IMR-90 (cell line): ENCODE data around the gene APLF. TPM values are rescaled to one million over a fixed set of nuclear protein-coding genes. Genes with fewer than 3 reads are reported as not detected.

Experiments
- ATAC-seq: fragments of 200-7000 bp; cut with Tn5 transposase; 2 replicates; pipeline ENCODE4 v1.9.1; 2020; ENCODE audit warnings: low read depth, mild to moderate bottlenecking, moderate library complexity
- BruUV-seq: library from RNA; stranded (reverse); fragments of 400-500 nt; replicated peaks from 2 replicates; lab custom pipeline; 2021; lab: Mats Ljungman, UMichigan
- CTCF ChIA-PET: fragments of 300-600 bp; formaldehyde crosslinking; extraction: SDS; loops from one replicate; lab custom pipeline; 2021; ENCODE audit warnings: antibody characterized with exemption; lab: Yijun Ruan, JAX
- POLR2A ChIA-PET: fragments of 300-600 bp; sonication (Branson Sonifier 250); formaldehyde crosslinking; loops from one replicate; lab custom pipeline; 2022; ENCODE audit warnings: antibody characterized with exemption; ENCODE audit not compliant: unreplicated experiment; lab: Charles Lee
- DNase-seq: peaks from one replicate; pipeline ENCODE4 v3.0.0; 2013
- H2AFZ ChIP-seq: replicated peaks from 2 replicates; pipeline ENCODE3; 2013; ENCODE audit warnings: low read length, mild to moderate bottlenecking; ENCODE audit not compliant: poor library complexity
- H2AK5ac ChIP-seq: 2 replicates; pipeline ENCODE4 v1.6.1; 2013; ENCODE audit warnings: low read depth, low read length, inconsistent platforms
- H2AK9ac ChIP-seq: replicated peaks from 2 replicates; pipeline ENCODE3; 2013; ENCODE audit warnings: mild to moderate bottlenecking, low read depth, low read length, moderate library complexity; ENCODE audit not compliant: poor library complexity
- H2BK120ac ChIP-seq: 2 replicates; pipeline ENCODE4 v1.6.1; 2013; ENCODE audit warnings: low read depth, low read length, inconsistent platforms
- H2BK15ac ChIP-seq: 3 replicates; pipeline ENCODE4 v1.6.1; 2013; ENCODE audit warnings: low read depth, low read length, inconsistent platforms
- H2BK20ac ChIP-seq: 2 replicates; pipeline ENCODE4 v1.6.1; 2013; ENCODE audit warnings: low read depth, mild to moderate bottlenecking, inconsistent platforms, low read length, moderate library complexity
- H2BK5ac ChIP-seq: 2 replicates; pipeline ENCODE4 v1.6.1; 2013; ENCODE audit warnings: mild to moderate bottlenecking, low read depth, low read length, inconsistent platforms; ENCODE audit not compliant: poor library complexity, severe bottlenecking
- H3K14ac ChIP-seq: replicated peaks from 2 replicates; pipeline ENCODE4 v1.6.1; 2013; ENCODE audit warnings: low read depth, low read length, inconsistent platforms
- H3K18ac ChIP-seq: 2 replicates; pipeline ENCODE4 v1.6.1; 2013; ENCODE audit warnings: low read depth, low read length, control low read depth
- H3K23ac ChIP-seq: 2 replicates; pipeline ENCODE4 v1.6.1; 2013; ENCODE audit warnings: low read depth, low read length, inconsistent platforms
- H3K27ac ChIP-seq: 2 replicates; pipeline ENCODE4 v1.5.1; 2013; ENCODE audit warnings: mild to moderate bottlenecking, control low read depth, low read length; ENCODE audit not compliant: insufficient read depth
- H3K27me3 ChIP-seq: 2 replicates; pipeline ENCODE4 v1.6.1; 2013; ENCODE audit warnings: low read length; ENCODE audit not compliant: control insufficient read depth, insufficient read depth
- H3K36me3 ChIP-seq: 2 replicates; pipeline ENCODE4 v1.6.1; 2013; ENCODE audit warnings: low read length, mixed read lengths; ENCODE audit not compliant: control insufficient read depth, insufficient read depth
- H3K4ac ChIP-seq: 2 replicates; pipeline ENCODE4 v1.6.1; 2013; ENCODE audit warnings: low read depth, low read length, inconsistent platforms
- H3K4me1 ChIP-seq: 2 replicates; pipeline ENCODE4 v1.6.1; 2013; ENCODE audit warnings: low read length, mixed read lengths; ENCODE audit not compliant: control insufficient read depth, insufficient read depth
- H3K4me2 ChIP-seq: 2 replicates; pipeline ENCODE4 v1.6.1; 2013; ENCODE audit warnings: low read depth, mild to moderate bottlenecking, control low read depth, low read length, moderate library complexity
- H3K4me3 ChIP-seq: 2 replicates; pipeline ENCODE4 v1.5.1; 2013; ENCODE audit warnings: low read depth, mild to moderate bottlenecking, control low read depth, low read length, moderate library complexity; ENCODE audit not compliant: insufficient read depth
- H3K56ac ChIP-seq: 2 replicates; pipeline ENCODE4 v1.6.1; 2013; ENCODE audit warnings: low read length, inconsistent platforms; ENCODE audit not compliant: insufficient read depth; ENCODE audit errors: extremely low read depth
- H3K79me1 ChIP-seq, 2 experiments: 2 replicates each; pipeline ENCODE4 v1.6.1; 2013; ENCODE audit warnings: low read length in 2 of 2, inconsistent platforms in 1 of 2, low read depth in 1 of 2
- H3K9ac ChIP-seq: 2 replicates; pipeline ENCODE4 v1.6.1; 2013; ENCODE audit warnings: low read depth, low read length, control low read depth
- H3K9me1 ChIP-seq: 2 replicates; pipeline ENCODE4 v1.6.1; 2013; ENCODE audit warnings: low read length, inconsistent platforms; ENCODE audit not compliant: insufficient read depth
- H3K9me3 ChIP-seq: 2 replicates; pipeline ENCODE4 v1.6.1; 2013; ENCODE audit warnings: low read length; ENCODE audit not compliant: control insufficient read depth, insufficient read depth
- H4K20me1 ChIP-seq: 2 replicates; pipeline ENCODE4 v1.6.1; 2013; ENCODE audit warnings: low read length, inconsistent platforms; ENCODE audit not compliant: insufficient read depth
- H4K5ac ChIP-seq: 2 replicates; pipeline ENCODE4 v1.6.1; 2013; ENCODE audit warnings: mild to moderate bottlenecking, low read depth, low read length, control low read depth
- H4K8ac ChIP-seq, 2 experiments: 2 replicates each; pipeline ENCODE4 v1.6.1; 2013; ENCODE audit warnings: low read depth in 2 of 2, low read length in 2 of 2, control low read depth in 1 of 2, inconsistent platforms in 1 of 2
- H4K91ac ChIP-seq: 2 replicates; pipeline ENCODE4 v1.6.1; 2013; ENCODE audit warnings: low read depth, low read length, inconsistent platforms; ENCODE audit not compliant: insufficient read depth
- BHLHE40 ChIP-seq: fragments of 150-350 bp; IDR thresholded peaks from 2 replicates; pipeline ENCODE4 v1.6.1; 2016; ENCODE audit warnings: mild to moderate bottlenecking, low read depth, low read length
- MAZ ChIP-seq: IDR thresholded peaks from 2 replicates; pipeline ENCODE4 v1.6.1; 2012; ENCODE audit warnings: low read depth, mild to moderate bottlenecking, low read length, improper control_type of control experiment, moderate library complexity, borderline replicate concordance
- MXI1 ChIP-seq: IDR thresholded peaks from 2 replicates; pipeline ENCODE4 v1.6.1; 2012; ENCODE audit warnings: low read depth, mild to moderate bottlenecking, low read length, moderate library complexity, borderline replicate concordance
- SMC3 ChIP-seq: fragments of 150-350 bp; IDR thresholded peaks from 2 replicates; pipeline ENCODE4 v1.6.1; 2016; ENCODE audit warnings: low read depth, mild to moderate bottlenecking, antibody characterized with exemption, low read length, moderate library complexity
- WGBS, 2 experiments: methylation state at CpG; one replicate each; pipeline versions ENCODE4 v1.1.5 to v1.1.7; 2013; ENCODE audit warnings: missing lambda C conversion rate in 2 of 2; ENCODE audit not compliant: insufficient read length in 1 of 2; ENCODE audit errors: extremely low coverage in 2 of 2; 5-methylcytosine and 5-hydroxymethylcytosine counted together
- dilution Hi-C: fragments of 300-500 bp; cut with HindIII; formaldehyde crosslinking; loops from one replicate; pipeline ENCODE4 v1.14.3; 2018; ENCODE audit warnings: low sequenced_read_pairs; ENCODE audit not compliant: unreplicated experiment
- in situ Hi-C: fragments of 300-500 bp; cut with MboI; formaldehyde crosslinking; loops from 3 replicates; pipeline ENCODE4 v1.14.3; 2019; ENCODE audit warnings: low sequenced_read_pairs, inconsistent platforms, mixed read lengths
- intact Hi-C: fragments of 100-400 bp; cut with micrococcal nuclease; formaldehyde crosslinking; loops from 2 replicates; pipeline ENCODE4 v1.10.0; 2022
- polyA plus RNA-seq, 3 experiments: library from polyadenylated mRNA; depleted of rRNA; stranded (reverse); fragments of >200 nt; gene quantifications; 2 replicates each; pipeline ENCODE4 v1.2.3, GENCODE V29; 2012; ENCODE audit warnings: low replicate concordance in 1 of 3
- total RNA-seq: library from RNA; depleted of rRNA; stranded (reverse); fragments of >200 nt; gene quantifications from 2 replicates; pipeline ENCODE4 v1.2.3, GENCODE V29; 2012
- TF ChIP-seq, protein P1 (sequence below): fragments of 150-350 bp; IDR thresholded peaks from 2 replicates; pipeline ENCODE4 v1.6.1; 2016; ENCODE audit warnings: low read depth, mild to moderate bottlenecking, low read length, moderate library complexity, borderline replicate concordance
- TF ChIP-seq, protein P2 (sequence below): fragments of 150-350 bp; IDR thresholded peaks from 2 replicates; pipeline ENCODE4 v1.6.1; 2017; ENCODE audit warnings: mild to moderate bottlenecking, antibody characterized with exemption, low read length, low read depth

Gene APLF
- total and polyA plus RNA-seq, 2 of the 4 experiments (the other 2 are of a cell fraction) = 1.5 to 2.3 TPM

DNA sequence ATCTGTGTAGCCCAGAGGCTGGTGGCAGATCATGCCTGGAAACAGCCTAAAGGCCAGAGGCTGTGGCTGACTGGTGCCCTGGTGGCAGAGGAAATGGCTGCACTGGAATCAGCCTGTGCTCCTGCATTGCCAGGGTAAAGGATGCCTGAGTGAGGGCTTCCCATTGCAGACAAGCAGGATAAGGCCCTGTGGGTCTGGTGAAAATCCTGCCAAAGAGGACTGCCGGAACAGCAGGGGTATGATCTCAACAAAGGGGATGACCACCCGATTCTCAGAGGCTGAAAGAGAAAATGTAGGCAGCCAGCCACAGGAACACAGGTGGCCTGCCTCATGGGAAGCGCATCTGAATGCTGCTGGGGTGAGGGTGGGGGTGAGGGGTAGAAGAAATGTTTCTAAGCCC, 48.5 kb upstream of the APLF start:
- dilution Hi-C loops = no loop called here
- ChIA-PET POLR2A (no interaction called here), CTCF (no interaction called here)

More for the DNA sequence above, 48.5 kb upstream of the APLF start:
- Histone ChIP-seq H2AFZ (no peak overlapping the region), H4K20me1 (no peaks in the 10 kb centered on the region), H2BK20ac (no peak overlapping the region), H3K79me1 (no peaks in the 10 kb centered on the region), H3K18ac (no peak overlapping the region), H3K4me2 (no peak overlapping the region), H3K23ac (no peak overlapping the region), H2AK5ac (no peak overlapping the region), H4K91ac (no peak overlapping the region), H4K8ac (no peak overlapping the region), H3K9ac (no peak overlapping the region), H2AK9ac (no peak overlapping the region), H2BK120ac (no peak overlapping the region), H2BK15ac (no peak overlapping the region), H3K27me3 (peaks cover 47% of the 10 kb centered on the region), H3K56ac (no peak overlapping the region), H2BK5ac (no peak overlapping the region), H3K9me1 (no peaks in the 10 kb centered on the region), H3K27ac (no peak overlapping the region), H3K4ac (no peak overlapping the region), H3K4me3 (no peak overlapping the region), H3K9me3 (no peaks in the 10 kb centered on the region), H4K5ac (no peak overlapping the region), H3K4me1 (no peaks in the 10 kb centered on the region), H3K36me3 (no peaks in the 10 kb centered on the region), H3K14ac (no peak overlapping the region)
- no TSS peak for BruUV-seq
- 45% methylated on average over 2 of the region's 3 CpGs; no CpG with 5 or more reads in 1 of the 2 experiments for WGBS, 2 experiments
- DNase-seq (no peak), ATAC-seq (no peak)
- in situ Hi-C loops (no loop called here), intact Hi-C loops (no loop called here)
- TF ChIP-seq MAZ (no peak), SMC3 (no peak), MXI1 (no peak), BHLHE40 (no peak)
- TF ChIP-seq, protein P1, sequence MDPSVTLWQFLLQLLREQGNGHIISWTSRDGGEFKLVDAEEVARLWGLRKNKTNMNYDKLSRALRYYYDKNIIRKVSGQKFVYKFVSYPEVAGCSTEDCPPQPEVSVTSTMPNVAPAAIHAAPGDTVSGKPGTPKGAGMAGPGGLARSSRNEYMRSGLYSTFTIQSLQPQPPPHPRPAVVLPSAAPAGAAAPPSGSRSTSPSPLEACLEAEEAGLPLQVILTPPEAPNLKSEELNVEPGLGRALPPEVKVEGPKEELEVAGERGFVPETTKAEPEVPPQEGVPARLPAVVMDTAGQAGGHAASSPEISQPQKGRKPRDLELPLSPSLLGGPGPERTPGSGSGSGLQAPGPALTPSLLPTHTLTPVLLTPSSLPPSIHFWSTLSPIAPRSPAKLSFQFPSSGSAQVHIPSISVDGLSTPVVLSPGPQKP = no peak
- TF ChIP-seq, protein P2, sequence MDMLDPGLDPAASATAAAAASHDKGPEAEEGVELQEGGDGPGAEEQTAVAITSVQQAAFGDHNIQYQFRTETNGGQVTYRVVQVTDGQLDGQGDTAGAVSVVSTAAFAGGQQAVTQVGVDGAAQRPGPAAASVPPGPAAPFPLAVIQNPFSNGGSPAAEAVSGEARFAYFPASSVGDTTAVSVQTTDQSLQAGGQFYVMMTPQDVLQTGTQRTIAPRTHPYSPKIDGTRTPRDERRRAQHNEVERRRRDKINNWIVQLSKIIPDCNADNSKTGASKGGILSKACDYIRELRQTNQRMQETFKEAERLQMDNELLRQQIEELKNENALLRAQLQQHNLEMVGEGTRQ = no peak
